Measurements from ENCODE around the gene CSTPP1.

Gene CSTPP1

GRCh38 chr11:47124675-47125074 lies 188.1 kb downstream of the CSTPP1 start:
- no peak for TF ChIP-seq CTCF (IDR thresholded peaks at IDR 0.05; ENCODE audit: poor library complexity, severe bottlenecking)
- no peaks in the 10 kb centered on the region for H3K27me3 ChIP-seq (ENCODE audit: insufficient read depth, poor library complexity, severe bottlenecking)
- ATAC-seq (ENCODE audit: low read depth) (no peak), DNase-seq (ENCODE audit: low spot score) (no peak)
- H3K36me3 ChIP-seq (ENCODE audit: low read depth) = no peaks in the 10 kb centered on the region
- H3K4me3 ChIP-seq (ENCODE audit: severe bottlenecking) = no peak overlapping the region
- no peaks in the 10 kb centered on the region for H3K4me1 ChIP-seq (ENCODE audit: insufficient read depth, poor library complexity, severe bottlenecking)
- H3K9me3 ChIP-seq (ENCODE audit: severe bottlenecking) = no peaks in the 10 kb centered on the region
- H3K27ac ChIP-seq (ENCODE audit: poor library complexity, severe bottlenecking) = no peak overlapping the region

- no peak for TF ChIP-seq CTCF (IDR thresholded peaks at IDR 0.05; ENCODE audit: poor library complexity, severe bottlenecking)
- H3K4me3 ChIP-seq (ENCODE audit: severe bottlenecking) = no peak overlapping the region
- no peaks in the 10 kb centered on the region for H3K27me3 ChIP-seq (ENCODE audit: insufficient read depth, poor library complexity, severe bottlenecking)
- no peak overlapping the region for H3K27ac ChIP-seq (ENCODE audit: poor library complexity, severe bottlenecking)
- no peak for ATAC-seq (ENCODE audit: low read depth)
- H3K9me3 ChIP-seq (ENCODE audit: severe bottlenecking) = no peaks in the 10 kb centered on the region
- H3K4me1 ChIP-seq (ENCODE audit: insufficient read depth, poor library complexity, severe bottlenecking) = no peaks in the 10 kb centered on the region
- DNase-seq (ENCODE audit: low spot score) = no peak
- H3K36me3 ChIP-seq (ENCODE audit: low read depth) = no peaks in the 10 kb centered on the region
Observed at GRCh38 chr11:47125083-47125482, 188.5 kb downstream of the CSTPP1 start.

GRCh38 chr11:47127213-47127612 lies 190.7 kb downstream of the CSTPP1 start:
- Histone ChIP-seq H3K9me3 (ENCODE audit: severe bottlenecking) (no peaks in the 10 kb centered on the region), H3K4me1 (ENCODE audit: insufficient read depth, poor library complexity, severe bottlenecking) (no peaks in the 10 kb centered on the region), H3K4me3 (ENCODE audit: severe bottlenecking) (no peak overlapping the region), H3K27ac (ENCODE audit: poor library complexity, severe bottlenecking) (no peak overlapping the region), H3K36me3 (ENCODE audit: low read depth) (no peaks in the 10 kb centered on the region), H3K27me3 (ENCODE audit: insufficient read depth, poor library complexity, severe bottlenecking) (no peaks in the 10 kb centered on the region)
- DNase-seq (ENCODE audit: low spot score) = no peak
- no peak for ATAC-seq (ENCODE audit: low read depth)
- TF ChIP-seq CTCF (IDR thresholded peaks at IDR 0.05; ENCODE audit: poor library complexity, severe bottlenecking) = no peak

- no peak for ATAC-seq (ENCODE audit: low read depth)
- Histone ChIP-seq H3K36me3 (ENCODE audit: low read depth) (no peaks in the 10 kb centered on the region), H3K27ac (ENCODE audit: poor library complexity, severe bottlenecking) (no peak overlapping the region), H3K4me3 (ENCODE audit: severe bottlenecking) (no peak overlapping the region), H3K27me3 (ENCODE audit: insufficient read depth, poor library complexity, severe bottlenecking) (no peaks in the 10 kb centered on the region), H3K9me3 (ENCODE audit: severe bottlenecking) (no peaks in the 10 kb centered on the region), H3K4me1 (ENCODE audit: insufficient read depth, poor library complexity, severe bottlenecking) (no peaks in the 10 kb centered on the region)
- no peak for TF ChIP-seq CTCF (IDR thresholded peaks at IDR 0.05; ENCODE audit: poor library complexity, severe bottlenecking)
- DNase-seq (ENCODE audit: low spot score) = no peak
Observed at GRCh38 chr11:47130543-47130942, 194.0 kb downstream of the CSTPP1 start.

GRCh38 chr11:47131136-47131535 lies 194.6 kb downstream of the CSTPP1 start:
- Histone ChIP-seq H3K9me3 (ENCODE audit: severe bottlenecking) (no peaks in the 10 kb centered on the region), H3K4me3 (ENCODE audit: severe bottlenecking) (no peak overlapping the region), H3K36me3 (ENCODE audit: low read depth) (no peaks in the 10 kb centered on the region), H3K4me1 (ENCODE audit: insufficient read depth, poor library complexity, severe bottlenecking) (no peaks in the 10 kb centered on the region), H3K27ac (ENCODE audit: poor library complexity, severe bottlenecking) (no peak overlapping the region), H3K27me3 (ENCODE audit: insufficient read depth, poor library complexity, severe bottlenecking) (no peaks in the 10 kb centered on the region)
- no peak for ATAC-seq (ENCODE audit: low read depth)
- TF ChIP-seq CTCF (IDR thresholded peaks at IDR 0.05; ENCODE audit: poor library complexity, severe bottlenecking) = no peak
- no peak for DNase-seq (ENCODE audit: low spot score)

All from RWPE2 (cell line).